H9 (cell line): ENCODE data around the gene TRIM24. TPM values are rescaled to one million over a fixed set of nuclear protein-coding genes. Genes with fewer than 3 reads are reported as not detected.

Experiments used
- DNase-seq: peaks from one replicate; pipeline ENCODE4 v3.0.0-alpha.2; 2017
- H2AFZ ChIP-seq: one replicate; pipeline ENCODE4 v1.6.1; 2013; ENCODE audit warnings: mild to moderate bottlenecking, low read length, control low read depth, moderate library complexity
- H2AK5ac ChIP-seq: 2 replicates; pipeline ENCODE4 v1.6.1; 2013; ENCODE audit warnings: low read length, control low read depth, mixed read lengths; ENCODE audit not compliant: insufficient read length
- H2BK120ac ChIP-seq: one replicate; pipeline ENCODE4 v1.6.1; 2013; ENCODE audit warnings: low read depth, mild to moderate bottlenecking, low read length, control low read depth, inconsistent platforms; ENCODE audit not compliant: poor library complexity, severe bottlenecking
- H2BK12ac ChIP-seq: 2 replicates; pipeline ENCODE4 v1.6.1; 2013; ENCODE audit warnings: low read length, control low read depth, mixed read lengths, low read depth; ENCODE audit not compliant: insufficient read length
- H2BK15ac ChIP-seq: 2 replicates; pipeline ENCODE4 v1.6.1; 2013; ENCODE audit warnings: low read depth, low read length, control low read depth
- H2BK20ac ChIP-seq: one replicate; pipeline ENCODE4 v1.6.1; 2013; ENCODE audit warnings: low read depth, mild to moderate bottlenecking, low read length, control low read depth, inconsistent platforms; ENCODE audit not compliant: poor library complexity, severe bottlenecking
- H2BK5ac ChIP-seq: 2 replicates; pipeline ENCODE4 v1.6.1; 2013; ENCODE audit warnings: low read length, control low read depth, mixed read lengths; ENCODE audit not compliant: insufficient read length
- H3K14ac ChIP-seq: 2 replicates; pipeline ENCODE4 v1.6.1; 2013; ENCODE audit warnings: low read length, control low read depth; ENCODE audit not compliant: insufficient read depth
- H3K18ac ChIP-seq: 2 replicates; pipeline ENCODE4 v1.6.1; 2013; ENCODE audit warnings: low read depth, mild to moderate bottlenecking, mixed read lengths, low read length, control low read depth; ENCODE audit not compliant: insufficient read length
- H3K23ac ChIP-seq: 2 replicates; pipeline ENCODE4 v1.6.1; 2013; ENCODE audit warnings: low read length, control low read depth, mixed read lengths, low read depth; ENCODE audit not compliant: insufficient read length
- H3K23me2 ChIP-seq: 2 replicates; pipeline ENCODE4 v1.6.1; 2013; ENCODE audit warnings: low read depth, mild to moderate bottlenecking, mixed read lengths, low read length, control low read depth; ENCODE audit not compliant: insufficient read length, poor library complexity, severe bottlenecking
- H3K27ac ChIP-seq: 2 replicates; pipeline ENCODE4 v1.5.1; 2013; ENCODE audit warnings: low read length, control low read depth, mixed read lengths, low read depth; ENCODE audit not compliant: insufficient read length
- H3K27me3 ChIP-seq: 2 replicates; pipeline ENCODE4 v1.6.1; 2013; ENCODE audit warnings: low read length, control low read depth, inconsistent platforms; ENCODE audit not compliant: insufficient read depth
- H3K4ac ChIP-seq: 2 replicates; pipeline ENCODE4 v1.6.1; 2013; ENCODE audit warnings: low read depth, mild to moderate bottlenecking, control low read depth, inconsistent platforms, low read length, moderate library complexity
- H3K4me1 ChIP-seq: 2 replicates; pipeline ENCODE4 v1.6.1; 2013; ENCODE audit warnings: low read length, control low read depth, inconsistent platforms; ENCODE audit not compliant: insufficient read depth
- H3K4me2 ChIP-seq: 2 replicates; pipeline ENCODE4 v1.6.1; 2013; ENCODE audit warnings: low read length, control low read depth, mixed read lengths; ENCODE audit not compliant: insufficient read length, insufficient read depth
- H3K56ac ChIP-seq: 2 replicates; pipeline ENCODE4 v1.6.1; 2013; ENCODE audit warnings: low read depth, mild to moderate bottlenecking, mixed read lengths, low read length, control low read depth; ENCODE audit not compliant: insufficient read length
- H3K79me1 ChIP-seq: 2 replicates; pipeline ENCODE4 v1.6.1; 2013; ENCODE audit warnings: low read depth, mild to moderate bottlenecking, moderate library complexity, low read length, control low read depth, inconsistent platforms; ENCODE audit not compliant: insufficient read depth, poor library complexity, severe bottlenecking
- H3K79me2 ChIP-seq: 2 replicates; pipeline ENCODE4 v1.6.1; 2013; ENCODE audit warnings: low read length, control low read depth, inconsistent platforms; ENCODE audit not compliant: insufficient read depth
- H3K9ac ChIP-seq: 2 replicates; pipeline ENCODE4 v1.6.1; 2013; ENCODE audit warnings: low read length, control low read depth, mixed read lengths; ENCODE audit not compliant: insufficient read length; ENCODE audit errors: extremely low read depth
- H3K9me3 ChIP-seq: one replicate; pipeline ENCODE4 v1.6.1; 2013; ENCODE audit warnings: low read depth, low read length, inconsistent platforms; ENCODE audit not compliant: control insufficient read depth
- H3T11ph ChIP-seq: one replicate; pipeline ENCODE4 v1.6.1; 2013; ENCODE audit warnings: mild to moderate bottlenecking, low read length, control low read depth, inconsistent platforms
- H4K20me1 ChIP-seq: one replicate; pipeline ENCODE4 v1.6.1; 2013; ENCODE audit not compliant: control insufficient read depth, insufficient read length, insufficient read depth
- H4K5ac ChIP-seq: 2 replicates; pipeline ENCODE4 v1.6.1; 2013; ENCODE audit warnings: low read depth, mild to moderate bottlenecking, mixed read lengths, low read length, control low read depth; ENCODE audit not compliant: insufficient read length
- H4K8ac ChIP-seq: replicated peaks from 2 replicates; pipeline ENCODE4 v1.6.1; 2013; ENCODE audit warnings: low read length, control low read depth, mixed read lengths, low read depth; ENCODE audit not compliant: insufficient read length
- H4K91ac ChIP-seq: 2 replicates; pipeline ENCODE4 v1.6.1; 2013; ENCODE audit warnings: low read depth, mild to moderate bottlenecking, moderate library complexity, mixed read lengths, low read length, control low read depth; ENCODE audit not compliant: insufficient read length
- H3K27ac Mint-ChIP-seq, 3 experiments: 2 replicates in 2 of 3; 3 replicates in 1 of 3; pipeline ENCODE4 v1.8.0; 2020 to 2021; ENCODE audit warnings: mixed read lengths in 3 of 3, mild to moderate bottlenecking in 1 of 3, moderate library complexity in 1 of 3
- H3K27me3 Mint-ChIP-seq: 2 replicates; pipeline ENCODE4 v1.8.0; 2021; ENCODE audit warnings: low read depth, mild to moderate bottlenecking, moderate library complexity, mixed read lengths
- H3K36me3 Mint-ChIP-seq, 3 experiments: 2 replicates in 2 of 3; 3 replicates in 1 of 3; pipeline ENCODE4 v1.8.0; 2020 to 2021; ENCODE audit warnings: low read depth in 3 of 3, mixed read lengths in 3 of 3; ENCODE audit not compliant: insufficient read depth in 1 of 3
- H3K4me1 Mint-ChIP-seq, 2 experiments: 2 replicates each; pipeline ENCODE4 v1.8.0; 2020; ENCODE audit warnings: mixed read lengths in 2 of 2
- H3K4me3 Mint-ChIP-seq, 2 experiments: 2 replicates in 1 of 2; 3 replicates in 1 of 2; pipeline ENCODE4 v1.8.0; 2020 to 2021; ENCODE audit warnings: mild to moderate bottlenecking in 2 of 2, mixed read lengths in 2 of 2, moderate library complexity in 1 of 2
- H3K9me3 Mint-ChIP-seq, 2 experiments: 2 replicates in 1 of 2; 3 replicates in 1 of 2; pipeline ENCODE4 v1.8.0; 2020; ENCODE audit warnings: mild to moderate bottlenecking in 2 of 2, mixed read lengths in 2 of 2, moderate library complexity in 1 of 2
- WGBS: extraction: QIAGEN DNeasy Blood & Tissue Kit; methylation state at CpG from one replicate; pipeline ENCODE4 v1.1.7; 2013; ENCODE audit warnings: missing lambda C conversion rate, low lambda C conversion rate, mixed read lengths; ENCODE audit not compliant: insufficient read length; ENCODE audit errors: extremely low coverage; 5-methylcytosine and 5-hydroxymethylcytosine counted together
- total RNA-seq: library from RNA; stranded (reverse); gene quantifications from 2 replicates; pipeline ENCODE4 v1.2.1, GENCODE V29; 2021
- TF ChIP-seq, protein P1 (sequence below): fragments of 200-600 bp; sonication (generic); conservative IDR thresholded peaks from 3 replicates; pipeline ENCODE4 v1.8.0; 2021; ENCODE audit warnings: antibody characterized with exemption, mild to moderate bottlenecking

Gene TRIM24
- total RNA-seq, 1 experiment from 2014 or later: 260 TPM

DNA sequence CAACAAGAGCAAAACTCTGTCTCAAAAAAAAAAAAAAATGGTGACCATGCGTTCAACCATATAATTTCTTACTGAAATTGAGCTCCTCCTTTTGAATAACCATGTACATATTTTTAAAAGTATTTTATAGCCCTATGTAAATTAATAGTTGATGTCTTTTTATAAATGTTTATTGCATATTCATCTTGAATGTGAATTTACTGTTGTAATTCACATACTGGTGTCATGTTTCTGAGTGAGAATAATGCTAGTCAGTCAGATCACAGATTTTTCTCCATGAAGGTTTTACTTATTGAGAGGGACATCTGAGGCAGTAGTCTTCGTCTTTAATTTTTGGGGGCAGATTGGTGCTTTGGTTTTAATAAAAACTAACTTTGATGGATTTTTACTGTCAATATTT lies 128.9 kb downstream of the TRIM24 start:
- H3K23me2 ChIP-seq: no peaks in the 10 kb centered on the region
- no peak overlapping the region for H2BK5ac ChIP-seq
- H3K9me3 Mint-ChIP-seq: no peaks in the 10 kb centered on the region
- no peak overlapping the region for H2BK120ac ChIP-seq
- no peak overlapping the region for H3K27ac ChIP-seq
- H3K4me3 Mint-ChIP-seq: no peak overlapping the region
- no peak overlapping the region for H2BK12ac ChIP-seq
- peaks cover 3% of the 10 kb centered on the region for H3K27me3 Mint-ChIP-seq
- TF ChIP-seq, protein P1, sequence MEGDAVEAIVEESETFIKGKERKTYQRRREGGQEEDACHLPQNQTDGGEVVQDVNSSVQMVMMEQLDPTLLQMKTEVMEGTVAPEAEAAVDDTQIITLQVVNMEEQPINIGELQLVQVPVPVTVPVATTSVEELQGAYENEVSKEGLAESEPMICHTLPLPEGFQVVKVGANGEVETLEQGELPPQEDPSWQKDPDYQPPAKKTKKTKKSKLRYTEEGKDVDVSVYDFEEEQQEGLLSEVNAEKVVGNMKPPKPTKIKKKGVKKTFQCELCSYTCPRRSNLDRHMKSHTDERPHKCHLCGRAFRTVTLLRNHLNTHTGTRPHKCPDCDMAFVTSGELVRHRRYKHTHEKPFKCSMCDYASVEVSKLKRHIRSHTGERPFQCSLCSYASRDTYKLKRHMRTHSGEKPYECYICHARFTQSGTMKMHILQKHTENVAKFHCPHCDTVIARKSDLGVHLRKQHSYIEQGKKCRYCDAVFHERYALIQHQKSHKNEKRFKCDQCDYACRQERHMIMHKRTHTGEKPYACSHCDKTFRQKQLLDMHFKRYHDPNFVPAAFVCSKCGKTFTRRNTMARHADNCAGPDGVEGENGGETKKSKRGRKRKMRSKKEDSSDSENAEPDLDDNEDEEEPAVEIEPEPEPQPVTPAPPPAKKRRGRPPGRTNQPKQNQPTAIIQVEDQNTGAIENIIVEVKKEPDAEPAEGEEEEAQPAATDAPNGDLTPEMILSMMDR: no peak
- H3K23ac ChIP-seq: no peak overlapping the region
- peaks cover 26 to 43% (median 37%) of the 10 kb centered on the region in 3 experiments; a peak in 6 of 7 replicates for H3K36me3 Mint-ChIP-seq
- H3K4ac ChIP-seq: no peak overlapping the region
- H3K9me3 ChIP-seq: no peaks in the 10 kb centered on the region
- H3K79me1 ChIP-seq: no peaks in the 10 kb centered on the region
- DNase-seq: no peak
- no peak overlapping the region for H2AFZ ChIP-seq
- no peak overlapping the region for H3K14ac ChIP-seq
- no peaks in the 10 kb centered on the region; the same call in 1 of the 2 replicates for H3K79me2 ChIP-seq
- H3T11ph ChIP-seq: no peak overlapping the region
- no peak overlapping the region for H2BK20ac ChIP-seq
- H2AK5ac ChIP-seq: no peak overlapping the region
- H2BK15ac ChIP-seq: no peak overlapping the region
- no peak overlapping the region for H3K4me2 ChIP-seq
- H3K27ac Mint-ChIP-seq: peak overlapping the region in 1 of 3 experiments; percentile 84; a peak in 2 of 7 replicates
- no peak overlapping the region for H3K18ac ChIP-seq
- no CpG with 5 or more reads among the region's 2 CpGs for WGBS
- no peaks in the 10 kb centered on the region for H3K4me1 ChIP-seq
- H4K20me1 ChIP-seq: no peaks in the 10 kb centered on the region
- no peak overlapping the region for H3K56ac ChIP-seq
- no peaks in the 10 kb centered on the region for H3K27me3 ChIP-seq
- peaks cover 4 to 21% of the 10 kb centered on the region in 2 experiments for H3K4me1 Mint-ChIP-seq
- H4K8ac ChIP-seq: no peak overlapping the region
- H4K91ac ChIP-seq: no peak overlapping the region
- H4K5ac ChIP-seq: no peak overlapping the region
- no peak overlapping the region for H3K9ac ChIP-seq
